ENCODE data around the gene TFB1M.
"Not testable (repeated sequence)": the region's sequence is repeated elsewhere in the genome, so short reads cannot be mapped to it uniquely, and the experiment has no call there.

The TFB1M gene

GRCh38 chr6:155335265-155335664 is 21.0 kb upstream of the TFB1M start:
- no peak overlapping the region for H4K8ac ChIP-seq (ENCODE audit: low read length)
- DNase-seq: no peak
- H3K14ac ChIP-seq (ENCODE audit: low read length in 2 of 2): no peak overlapping the region
- peaks cover 1% of the 10 kb centered on the region for H3K4me1 ChIP-seq (ENCODE audit: control insufficient read depth, insufficient read depth, low read depth, low read length)
- H3K79me1 ChIP-seq (replicated peaks; ENCODE audit: low read length, poor library complexity, severe bottlenecking): no peaks in the 10 kb centered on the region
- no peak overlapping the region for H3K4ac ChIP-seq (ENCODE audit: low read depth in 1 of 2, low read length in 2 of 2)
- no peak overlapping the region for H2AK5ac ChIP-seq (ENCODE audit: low read length, severe bottlenecking)
- H4K91ac ChIP-seq (ENCODE audit: low read length): no peak overlapping the region
- no peaks in the 10 kb centered on the region for H3K36me3 ChIP-seq (ENCODE audit: control insufficient read depth in 1 of 2, insufficient read depth in 2 of 2, low read depth in 1 of 2, low read length in 2 of 2)
- no peak overlapping the region for H3K4me3 ChIP-seq (ENCODE audit: insufficient read depth in 1 of 2, low read depth in 1 of 2, low read length in 2 of 2)
- H2BK5ac ChIP-seq (ENCODE audit: low read depth, low read length, poor library complexity, severe bottlenecking): no peak overlapping the region
- no peak overlapping the region for H3K4me2 ChIP-seq (ENCODE audit: low read length, poor library complexity, severe bottlenecking)
- H3K18ac ChIP-seq (ENCODE audit: low read depth in 1 of 2, low read length in 2 of 2): no peak overlapping the region
- WGBS: no CpG with 5 or more reads among the region's 1 CpG
- no peak overlapping the region for H2BK15ac ChIP-seq (ENCODE audit: low read depth, poor library complexity, severe bottlenecking)
- H2BK120ac ChIP-seq (ENCODE audit: low read depth, low read length): no peak overlapping the region
- H3K9me3 ChIP-seq (ENCODE audit: control insufficient read depth, low read length): peaks cover 32% of the 10 kb centered on the region
- H3K27ac ChIP-seq (ENCODE audit: low read length, poor library complexity, severe bottlenecking): no peak overlapping the region
- no peak overlapping the region for H3K9ac ChIP-seq (ENCODE audit: low read length)
- no peaks in the 10 kb centered on the region for H3K27me3 ChIP-seq (ENCODE audit: control insufficient read depth in 1 of 2, insufficient read depth in 1 of 2, low read length in 2 of 2)
- H3K23ac ChIP-seq (ENCODE audit: low read length in 2 of 2): no peak overlapping the region
- no peak overlapping the region for H2BK12ac ChIP-seq (ENCODE audit: low read length in 2 of 2)
- no peak overlapping the region for H2AFZ ChIP-seq (ENCODE audit: low read depth, low read length)

- not testable (repeated sequence) for H3K36me3 ChIP-seq (ENCODE audit: control insufficient read depth in 1 of 2, insufficient read depth in 2 of 2, low read depth in 1 of 2, low read length in 2 of 2); H3K14ac ChIP-seq (ENCODE audit: low read length in 2 of 2); H4K91ac ChIP-seq (ENCODE audit: low read length); H2BK120ac ChIP-seq (ENCODE audit: low read depth, low read length); H3K4ac ChIP-seq (ENCODE audit: low read depth in 1 of 2, low read length in 2 of 2); H4K8ac ChIP-seq (ENCODE audit: low read length); H2BK12ac ChIP-seq (ENCODE audit: low read length in 2 of 2); H2BK5ac ChIP-seq (ENCODE audit: low read depth, low read length, poor library complexity, severe bottlenecking); H3K4me2 ChIP-seq (ENCODE audit: low read length, poor library complexity, severe bottlenecking); H3K79me1 ChIP-seq (replicated peaks; ENCODE audit: low read length, poor library complexity, severe bottlenecking); H3K18ac ChIP-seq (ENCODE audit: low read depth in 1 of 2, low read length in 2 of 2); H3K4me3 ChIP-seq (ENCODE audit: insufficient read depth in 1 of 2, low read depth in 1 of 2, low read length in 2 of 2); H2BK15ac ChIP-seq (ENCODE audit: low read depth, poor library complexity, severe bottlenecking); DNase-seq; H3K23ac ChIP-seq (ENCODE audit: low read length in 2 of 2); H2AFZ ChIP-seq (ENCODE audit: low read depth, low read length); H3K27me3 ChIP-seq (ENCODE audit: control insufficient read depth in 1 of 2, insufficient read depth in 1 of 2, low read length in 2 of 2); H3K9ac ChIP-seq (ENCODE audit: low read length); H3K4me1 ChIP-seq (ENCODE audit: control insufficient read depth, insufficient read depth, low read depth, low read length); H2AK5ac ChIP-seq (ENCODE audit: low read length, severe bottlenecking); H3K27ac ChIP-seq (ENCODE audit: low read length, poor library complexity, severe bottlenecking)
- H3K9me3 ChIP-seq (ENCODE audit: control insufficient read depth, low read length): peaks cover 27% of the 10 kb centered on the region
- 100% methylated on average over 7 of the region's 7 CpGs for WGBS
Observed at GRCh38 chr6:155334073-155334472, 19.8 kb upstream of the TFB1M start.

- no peaks in the 10 kb centered on the region for H3K27me3 ChIP-seq (ENCODE audit: control insufficient read depth in 1 of 2, insufficient read depth in 1 of 2, low read length in 2 of 2)
Observed at GRCh38 chr6:155333414-155333813, 19.1 kb upstream of the TFB1M start.

GRCh38 chr6:155330922-155331321 is 16.6 kb upstream of the TFB1M start:
- 99% methylated on average over 4 of the region's 6 CpGs for WGBS
- Histone ChIP-seq H3K4me3 (ENCODE audit: insufficient read depth in 1 of 2, low read depth in 1 of 2, low read length in 2 of 2) (no peak overlapping the region), H3K9me3 (ENCODE audit: control insufficient read depth, low read length) (peaks cover 8% of the 10 kb centered on the region), H3K4ac (ENCODE audit: low read depth in 1 of 2, low read length in 2 of 2) (no peak overlapping the region), H4K8ac (ENCODE audit: low read length) (no peak overlapping the region), H3K4me1 (ENCODE audit: control insufficient read depth, insufficient read depth, low read depth, low read length) (peaks cover 1% of the 10 kb centered on the region), H3K79me1 (replicated peaks; ENCODE audit: low read length, poor library complexity, severe bottlenecking) (no peaks in the 10 kb centered on the region), H2BK120ac (ENCODE audit: low read depth, low read length) (no peak overlapping the region), H2AFZ (ENCODE audit: low read depth, low read length) (no peak overlapping the region), H2AK5ac (ENCODE audit: low read length, severe bottlenecking) (no peak overlapping the region), H2BK5ac (ENCODE audit: low read depth, low read length, poor library complexity, severe bottlenecking) (no peak overlapping the region), H4K91ac (ENCODE audit: low read length) (no peak overlapping the region), H3K36me3 (ENCODE audit: control insufficient read depth in 1 of 2, insufficient read depth in 2 of 2, low read depth in 1 of 2, low read length in 2 of 2) (no peaks in the 10 kb centered on the region), H3K18ac (ENCODE audit: low read depth in 1 of 2, low read length in 2 of 2) (peak overlapping the region in 1 of 2 experiments; percentile 11), H2BK12ac (ENCODE audit: low read length in 2 of 2) (peak overlapping the region in 1 of 2 experiments; percentile 90), H3K9ac (ENCODE audit: low read length) (no peak overlapping the region), H2BK15ac (ENCODE audit: low read depth, poor library complexity, severe bottlenecking) (no peak overlapping the region), H3K4me2 (ENCODE audit: low read length, poor library complexity, severe bottlenecking) (no peak overlapping the region), H3K27me3 (ENCODE audit: control insufficient read depth in 1 of 2, insufficient read depth in 1 of 2, low read length in 2 of 2) (no peaks in the 10 kb centered on the region), H3K27ac (ENCODE audit: low read length, poor library complexity, severe bottlenecking) (no peak overlapping the region), H3K23ac (ENCODE audit: low read length in 2 of 2) (no peak overlapping the region), H3K14ac (ENCODE audit: low read length in 2 of 2) (no peak overlapping the region)
- no peak for DNase-seq

More at GRCh38 chr6:155333414-155333813, 19.1 kb upstream of the TFB1M start:
- Histone ChIP-seq H3K18ac (ENCODE audit: low read depth in 1 of 2, low read length in 2 of 2) (no peak overlapping the region), H3K14ac (ENCODE audit: low read length in 2 of 2) (no peak overlapping the region), H2BK5ac (ENCODE audit: low read depth, low read length, poor library complexity, severe bottlenecking) (no peak overlapping the region), H3K4me1 (ENCODE audit: control insufficient read depth, insufficient read depth, low read depth, low read length) (peaks cover 1% of the 10 kb centered on the region), H3K4me2 (ENCODE audit: low read length, poor library complexity, severe bottlenecking) (no peak overlapping the region), H2BK12ac (ENCODE audit: low read length in 2 of 2) (no peak overlapping the region), H2AK5ac (ENCODE audit: low read length, severe bottlenecking) (no peak overlapping the region), H4K8ac (ENCODE audit: low read length) (peak overlapping the region; percentile 7), H3K4ac (ENCODE audit: low read depth in 1 of 2, low read length in 2 of 2) (no peak overlapping the region), H3K36me3 (ENCODE audit: control insufficient read depth in 1 of 2, insufficient read depth in 2 of 2, low read depth in 1 of 2, low read length in 2 of 2) (no peaks in the 10 kb centered on the region), H4K91ac (ENCODE audit: low read length) (no peak overlapping the region), H3K9me3 (ENCODE audit: control insufficient read depth, low read length) (peaks cover 20% of the 10 kb centered on the region), H3K23ac (ENCODE audit: low read length in 2 of 2) (no peak overlapping the region), H3K4me3 (ENCODE audit: insufficient read depth in 1 of 2, low read depth in 1 of 2, low read length in 2 of 2) (no peak overlapping the region), H2AFZ (ENCODE audit: low read depth, low read length) (no peak overlapping the region), H3K9ac (ENCODE audit: low read length) (peak overlapping the region; percentile 35), H3K27ac (ENCODE audit: low read length, poor library complexity, severe bottlenecking) (no peak overlapping the region), H2BK15ac (ENCODE audit: low read depth, poor library complexity, severe bottlenecking) (no peak overlapping the region), H2BK120ac (ENCODE audit: low read depth, low read length) (no peak overlapping the region), H3K79me1 (replicated peaks; ENCODE audit: low read length, poor library complexity, severe bottlenecking) (no peaks in the 10 kb centered on the region)
- no peak for DNase-seq
- WGBS: 90% methylated on average over 5 of the region's 5 CpGs

All from mesenchymal stem cell (in vitro differentiated cells and primary cell).